H1 (cell line): ENCODE data around the gene RFX2. TPM values are rescaled to one million over a fixed set of nuclear protein-coding genes. Genes with fewer than 3 reads are reported as not detected.
A peak's percentile ranks its signal among the peaks of the same experiment; 100 is the strongest.

ENCODE experiments used
- CTCF ChIA-PET: fragments of 300-600 bp; sonication (Branson Sonifier 250); formaldehyde crosslinking; loops from one replicate; lab custom pipeline; 2021; ENCODE audit not compliant: partially characterized antibody; lab: Charles Lee
- POLR2A ChIA-PET: fragments of 300-600 bp; sonication (Branson Sonifier 250); formaldehyde crosslinking; loops from one replicate; lab custom pipeline; 2021; ENCODE audit warnings: inconsistent platforms; ENCODE audit not compliant: partially characterized antibody; lab: Charles Lee
- DNase-seq, 2 experiments: peaks; one replicate each; pipeline versions ENCODE4 v3.0.0 to v3.0.0-alpha.2; 2010 to 2022; ENCODE audit warnings: low spot score in 2 of 2, low read depth in 1 of 2, mixed read lengths in 1 of 2
- FAIRE-seq: peaks from 2 replicates; lab custom pipeline; 2011; peaks lifted over from hg19 to GRCh38; lab: Jason Lieb, UNC
- H2AFZ ChIP-seq: 2 replicates; pipeline ENCODE4 v1.8.1; 2012; ENCODE audit warnings: low read length, inconsistent platforms
- H2AK5ac ChIP-seq: 2 replicates; pipeline ENCODE4 v1.6.1; 2013; ENCODE audit warnings: low read depth, low read length
- H2BK120ac ChIP-seq: replicated peaks from 2 replicates; pipeline ENCODE3; 2013; ENCODE audit warnings: low read depth, low read length, inconsistent platforms
- H2BK12ac ChIP-seq: 2 replicates; pipeline ENCODE4 v1.6.1; 2013; ENCODE audit warnings: low read depth, low read length
- H2BK15ac ChIP-seq: 2 replicates; pipeline ENCODE4 v1.6.1; 2013; ENCODE audit warnings: low read length
- H2BK20ac ChIP-seq: 2 replicates; pipeline ENCODE4 v1.6.1; 2013; ENCODE audit warnings: low read length
- H2BK5ac ChIP-seq: 2 replicates; pipeline ENCODE4 v1.6.1; 2013; ENCODE audit warnings: low read depth, low read length
- H3K14ac ChIP-seq: 2 replicates; pipeline ENCODE4 v1.6.1; 2013; ENCODE audit warnings: inconsistent platforms; ENCODE audit not compliant: insufficient read length
- H3K18ac ChIP-seq: 2 replicates; pipeline ENCODE4 v1.6.1; 2013; ENCODE audit warnings: low read length; ENCODE audit errors: extremely low read depth
- H3K23ac ChIP-seq: 2 replicates; pipeline ENCODE4 v1.6.1; 2013; ENCODE audit warnings: inconsistent platforms; ENCODE audit not compliant: insufficient read length
- H3K23me2 ChIP-seq: 2 replicates; pipeline ENCODE4 v1.6.1; 2013; ENCODE audit warnings: low read depth, low read length
- H3K27ac ChIP-seq: 2 replicates; pipeline ENCODE4 v1.6.1; 2011; ENCODE audit warnings: low read depth, low read length, inconsistent platforms
- H3K27me3 ChIP-seq, 4 experiments: replicated peaks in 1 of 4; 1 replicate in 1 of 4; 2 replicates in 3 of 4; pipeline versions ENCODE4 v1.6.1 to v1.8.1; 2011 to 2013; ENCODE audit warnings: low read length in 3 of 4, mild to moderate bottlenecking in 3 of 4, inconsistent platforms in 2 of 4, mixed read lengths in 2 of 4, moderate library complexity in 1 of 4; ENCODE audit not compliant: control insufficient read depth in 3 of 4, insufficient read depth in 3 of 4; ENCODE audit errors: extremely low read depth in 1 of 4
- H3K36me3 ChIP-seq, 4 experiments: 2 replicates each; pipeline versions ENCODE4 v1.6.1 to v1.8.1; 2011 to 2013; ENCODE audit warnings: mild to moderate bottlenecking in 4 of 4, low read length in 3 of 4, moderate library complexity in 2 of 4, control low read depth in 1 of 4, inconsistent platforms in 1 of 4; ENCODE audit not compliant: insufficient read depth in 4 of 4, control insufficient read depth in 2 of 4
- H3K4ac ChIP-seq: replicated peaks from 2 replicates; pipeline ENCODE3; 2013; ENCODE audit warnings: low read length, low read depth, mixed read lengths, inconsistent platforms; ENCODE audit not compliant: insufficient read length
- H3K4me1 ChIP-seq, 4 experiments: replicated peaks in 1 of 4; 1 replicate in 1 of 4; 2 replicates in 3 of 4; pipeline versions ENCODE4 v1.6.1 to v1.8.1; 2011 to 2013; ENCODE audit warnings: low read length in 3 of 4, inconsistent platforms in 2 of 4, mixed read lengths in 1 of 4; ENCODE audit not compliant: insufficient read depth in 4 of 4, control insufficient read depth in 3 of 4
- H3K4me2 ChIP-seq, 2 experiments: 2 replicates each; pipeline versions ENCODE4 v1.6.1 to v1.8.1; 2011 to 2013; ENCODE audit warnings: low read depth in 2 of 2, low read length in 2 of 2, control low read depth in 1 of 2, inconsistent platforms in 1 of 2, mild to moderate bottlenecking in 1 of 2; ENCODE audit not compliant: insufficient read depth in 1 of 2
- H3K4me3 ChIP-seq, 4 experiments: fragments of 200-600, 300-600 bp in 1 of 4; sonication (generic), shearing (Covaris generic), sonication (Bioruptor Twin) in 1 of 4; 2 replicates each; pipeline versions ENCODE4 v1.5.1 to v1.8.1; 2011 to 2016; ENCODE audit warnings: low read length in 4 of 4, low read depth in 3 of 4, control low read depth in 2 of 4, inconsistent platforms in 2 of 4, mild to moderate bottlenecking in 2 of 4, mixed read lengths in 1 of 4, moderate library complexity in 1 of 4; ENCODE audit not compliant: insufficient read depth in 2 of 4; ENCODE audit errors: extremely low read depth in 1 of 4
- H3K56ac ChIP-seq: replicated peaks from 2 replicates; pipeline ENCODE3; 2013; ENCODE audit warnings: low read depth, mild to moderate bottlenecking, mixed read lengths, low read length, inconsistent platforms; ENCODE audit not compliant: insufficient read length
- H3K79me1 ChIP-seq: 2 replicates; pipeline ENCODE4 v1.6.1; 2013; ENCODE audit warnings: low read depth, low read length, control low read depth
- H3K79me2 ChIP-seq, 2 experiments: 2 replicates each; pipeline versions ENCODE4 v1.6.1 to v1.8.1; 2012 to 2013; ENCODE audit warnings: low read length in 2 of 2, mild to moderate bottlenecking in 2 of 2, inconsistent platforms in 1 of 2; ENCODE audit not compliant: insufficient read depth in 2 of 2, control insufficient read depth in 1 of 2
- H3K9ac ChIP-seq, 4 experiments: replicated peaks in 1 of 4; 1 replicate in 1 of 4; 2 replicates in 3 of 4; pipeline versions ENCODE4 v1.6.1 to v1.8.1; 2011 to 2013; ENCODE audit warnings: low read depth in 3 of 4, low read length in 3 of 4, control low read depth in 2 of 4, mild to moderate bottlenecking in 2 of 4, moderate library complexity in 2 of 4, inconsistent platforms in 1 of 4; ENCODE audit errors: extremely low read depth in 1 of 4
- H3K9me3 ChIP-seq, 2 experiments: 2 replicates each; pipeline versions ENCODE4 v1.6.1 to v1.8.1; 2012 to 2013; ENCODE audit warnings: mild to moderate bottlenecking in 2 of 2, moderate library complexity in 2 of 2, control low read depth in 1 of 2, inconsistent platforms in 1 of 2, low read depth in 1 of 2, low read length in 1 of 2, mixed read lengths in 1 of 2; ENCODE audit not compliant: insufficient read depth in 2 of 2
- H4K20me1 ChIP-seq, 2 experiments: replicated peaks in 1 of 2; 2 replicates each; pipeline versions ENCODE3 to v1.8.1; 2011 to 2013; ENCODE audit warnings: inconsistent platforms in 2 of 2, low read length in 2 of 2, mild to moderate bottlenecking in 1 of 2; ENCODE audit not compliant: insufficient read depth in 2 of 2, control insufficient read depth in 1 of 2
- H4K5ac ChIP-seq: 2 replicates; pipeline ENCODE4 v1.6.1; 2013; ENCODE audit warnings: low read length, low read depth, mixed read lengths, inconsistent platforms; ENCODE audit not compliant: insufficient read length
- H4K8ac ChIP-seq: 2 replicates; pipeline ENCODE4 v1.8.0; 2013; ENCODE audit warnings: mild to moderate bottlenecking, moderate library complexity, low read length, inconsistent platforms; ENCODE audit not compliant: insufficient read depth; ENCODE audit errors: extremely low read depth
- H4K91ac ChIP-seq: replicated peaks from 2 replicates; pipeline ENCODE3; 2013; ENCODE audit warnings: low read length, mixed read lengths, inconsistent platforms; ENCODE audit not compliant: insufficient read length
- TAF7 ChIP-seq: optimal IDR thresholded peaks from 2 replicates; pipeline ENCODE3; 2011; ENCODE audit warnings: low read depth, mild to moderate bottlenecking, inconsistent platforms, low read length, moderate library complexity, borderline replicate concordance
- WGBS, 2 experiments: shearing (Covaris generic) in 1 of 2; methylation state at CpG; one replicate each; pipeline versions ENCODE4 v1.1.6 to v1.1.7; 2013 to 2015; ENCODE audit warnings: low lambda C conversion rate in 2 of 2, mixed read lengths in 2 of 2, inconsistent platforms in 1 of 2, low coverage in 1 of 2, missing lambda C conversion rate in 1 of 2; ENCODE audit not compliant: insufficient replicate concordance in 2 of 2, insufficient coverage in 1 of 2, insufficient read length in 1 of 2; ENCODE audit errors: extremely low coverage in 1 of 2, missing lambda C conversion rate in 1 of 2; 5-methylcytosine and 5-hydroxymethylcytosine counted together
- polyA plus RNA-seq, 7 experiments: library from polyadenylated mRNA; depleted of rRNA in 3 of 7; stranded (reverse) in 5 of 7; unstranded in 2 of 7; fragments of >200 nt in 5 of 7; fragments of 200-250 nt in 2 of 7; gene quantifications; 1 replicate in 5 of 7; 2 replicates in 1 of 7; 4 replicates in 1 of 7; pipeline versions ENCODE4 v1.2.1 to v1.2.3, GENCODE V29; 2011 to 2013; ENCODE audit warnings: missing spikeins in 2 of 7, mixed read lengths in 2 of 7
- total RNA-seq: library from RNA; stranded (reverse); fragmentation: NEBNext Ultra II Directional; extraction: Animal tissue kit (Norgen Biotek cat#: 25700); gene quantifications from 2 replicates; pipeline ENCODE4 v1.2.1, GENCODE V29; 2021
- TF ChIP-seq, protein P1 (sequence below): IDR thresholded peaks from 2 replicates; pipeline ENCODE4 v1.6.1; 2012; ENCODE audit warnings: inconsistent platforms

The RFX2 gene
- total and polyA plus RNA-seq, 2 of the 8 experiments (the other 6 are each of a cell fraction or from before 2014, with no cell fraction given) = 4.8 to 5.3 TPM

GRCh38 chr19:5958074-5958850, 152.0 kb downstream of the RFX2 start:
- no peak overlapping the region for H2AK5ac ChIP-seq
- POLR2A ChIA-PET = interaction anchor here (1.7 kb wide), 1 partner anchor 17 kb away, joined by 4 read pairs; no protein-coding TSS in a partner anchor
- no peaks in the 10 kb centered on the region for H3K9me3 ChIP-seq
- no peak overlapping the region for H2AFZ ChIP-seq
- TF ChIP-seq, protein P1, sequence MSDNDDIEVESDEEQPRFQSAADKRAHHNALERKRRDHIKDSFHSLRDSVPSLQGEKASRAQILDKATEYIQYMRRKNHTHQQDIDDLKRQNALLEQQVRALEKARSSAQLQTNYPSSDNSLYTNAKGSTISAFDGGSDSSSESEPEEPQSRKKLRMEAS = peak; percentile 14; the same call in 1 of the 2 replicates
- TF ChIP-seq TAF7 = no peak
- peaks cover 44% of the 10 kb centered on the region for H3K79me1 ChIP-seq
- 0 out of 2 replicates have a peak overlapping the region, but pooled peaks have one; percentile 20 for H3K18ac ChIP-seq
- no peak overlapping the region for H4K5ac ChIP-seq
- no peak overlapping the region for H2BK120ac ChIP-seq
- no peak overlapping the region for H2BK20ac ChIP-seq
- H3K27ac ChIP-seq = no peak overlapping the region
- DNase-seq (no peak), FAIRE-seq (no peak)
- peaks cover 14 to 94% of the 10 kb centered on the region in 2 experiments for H3K79me2 ChIP-seq
- no peak overlapping the region for H3K4ac ChIP-seq
- 75% methylated on average over 21 of the region's 21 CpGs; no CpG with 5 or more reads in 1 of the 2 experiments for WGBS, 2 experiments
- H3K4me3 ChIP-seq = no peak overlapping the region
- H2BK12ac ChIP-seq = no peak overlapping the region
- CTCF ChIA-PET = interaction anchor here (0.6 to 5.8 kb wide), 6 partner anchors 9 to 752 kb away, joined by 3 to 43 read pairs (median 4); no protein-coding TSS in a partner anchor
- no peaks in the 10 kb centered on the region; a peak in 1 of 7 replicates for H3K27me3 ChIP-seq
- H3K23me2 ChIP-seq = no peaks in the 10 kb centered on the region
- H3K4me2 ChIP-seq = peak overlapping the region in 1 of 2 experiments; percentile 16; a peak in 1 of 4 replicates
- no peak overlapping the region for H4K91ac ChIP-seq
- H3K36me3 ChIP-seq = no peaks in the 10 kb centered on the region
- H2BK15ac ChIP-seq = no peak overlapping the region; the same call in 1 of the 2 replicates
- H4K20me1 ChIP-seq = peaks cover 38 to 50% of the 10 kb centered on the region in 2 experiments
- H3K56ac ChIP-seq = no peak overlapping the region
- 0 out of 2 replicates have a peak overlapping the region, but pooled peaks have one; percentile 36 for H4K8ac ChIP-seq
- no peak overlapping the region for H3K23ac ChIP-seq
- peak overlapping the region in 1 of 4 experiments; percentile 24; a peak in 1 of 7 replicates for H3K9ac ChIP-seq
- no peak overlapping the region for H3K14ac ChIP-seq
- H3K4me1 ChIP-seq = peaks cover 12 to 44% (median 26%) of the 10 kb centered on the region in 4 experiments
- H2BK5ac ChIP-seq = no peak overlapping the region
